ENCODE results near the gene TTC23. TPM values are rescaled to one million over a fixed set of nuclear protein-coding genes. Genes with fewer than 3 reads are reported as not detected.
A peak's percentile ranks its signal among the peaks of the same experiment; 100 is the strongest.

Gene TTC23
- total and polyA plus RNA-seq, 7 donors: 5.5 to 33.0 (median 19.9) TPM

DNA sequence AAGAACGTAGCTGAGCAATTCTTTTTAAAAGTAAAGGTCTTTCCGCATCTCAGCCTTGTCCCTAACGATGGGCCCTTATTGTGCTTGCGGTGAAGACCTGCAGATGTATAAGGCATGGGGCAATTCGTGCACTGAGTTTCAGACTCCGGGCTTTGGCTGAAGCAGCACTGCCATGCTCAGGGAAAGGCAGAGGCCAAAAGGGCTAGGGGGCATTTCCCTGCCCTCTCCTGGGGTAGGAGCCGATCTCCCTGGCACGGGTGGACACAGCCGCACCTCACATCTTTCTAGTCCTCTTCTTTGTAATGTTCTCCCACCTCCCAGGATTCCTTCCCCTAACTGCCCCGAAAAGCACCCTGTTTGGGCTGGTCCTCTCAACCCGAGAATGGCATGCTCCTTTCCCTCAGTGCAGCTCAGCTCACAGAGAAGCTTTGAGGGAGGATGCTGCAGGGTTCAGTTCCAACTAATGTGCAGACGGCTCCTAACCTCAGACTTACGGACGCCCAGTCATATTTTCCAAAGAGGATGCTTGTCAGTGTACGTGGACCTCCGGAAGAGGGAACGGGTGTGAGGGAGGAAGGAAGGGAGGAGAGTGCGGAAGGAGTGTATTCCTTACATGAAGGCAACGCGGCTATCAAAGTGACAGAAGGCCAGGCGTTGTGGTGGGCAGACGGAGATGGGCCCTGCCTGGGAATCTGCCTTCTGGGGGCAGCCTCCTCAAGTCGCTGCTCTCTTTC, 83.3 kb downstream of the TTC23 start:
- intact Hi-C loops (cut with DNase I): loop anchor here (5.0 kb wide), 1 partner anchor 34 kb away; no protein-coding TSS in a partner anchor
- Histone ChIP-seq H3K4me3 (no peak overlapping the region), H3K4me1 (peaks cover 0 to 62% (median 53%) of the 10 kb centered on the region in 4 donors), H3K9me3 (no peaks in the 10 kb centered on the region), H3K27ac (peak overlapping the region; percentile 92 to 97 (median 96)), H3K27me3 (no peaks in the 10 kb centered on the region), H3K36me3 (peaks cover 0 to 4% (median 0%) of the 10 kb centered on the region in 4 donors)
- 90 to 91% methylated on average over 23 of the region's 23 CpGs for WGBS, 2 donors
- no peak for DNase-seq
- peak in 3 of 4 donors; percentile 10 to 19 (median 13) for TF ChIP-seq POLR2AphosphoS5 (IDR thresholded peaks at IDR 0.05)
- TF ChIP-seq, protein P1, sequence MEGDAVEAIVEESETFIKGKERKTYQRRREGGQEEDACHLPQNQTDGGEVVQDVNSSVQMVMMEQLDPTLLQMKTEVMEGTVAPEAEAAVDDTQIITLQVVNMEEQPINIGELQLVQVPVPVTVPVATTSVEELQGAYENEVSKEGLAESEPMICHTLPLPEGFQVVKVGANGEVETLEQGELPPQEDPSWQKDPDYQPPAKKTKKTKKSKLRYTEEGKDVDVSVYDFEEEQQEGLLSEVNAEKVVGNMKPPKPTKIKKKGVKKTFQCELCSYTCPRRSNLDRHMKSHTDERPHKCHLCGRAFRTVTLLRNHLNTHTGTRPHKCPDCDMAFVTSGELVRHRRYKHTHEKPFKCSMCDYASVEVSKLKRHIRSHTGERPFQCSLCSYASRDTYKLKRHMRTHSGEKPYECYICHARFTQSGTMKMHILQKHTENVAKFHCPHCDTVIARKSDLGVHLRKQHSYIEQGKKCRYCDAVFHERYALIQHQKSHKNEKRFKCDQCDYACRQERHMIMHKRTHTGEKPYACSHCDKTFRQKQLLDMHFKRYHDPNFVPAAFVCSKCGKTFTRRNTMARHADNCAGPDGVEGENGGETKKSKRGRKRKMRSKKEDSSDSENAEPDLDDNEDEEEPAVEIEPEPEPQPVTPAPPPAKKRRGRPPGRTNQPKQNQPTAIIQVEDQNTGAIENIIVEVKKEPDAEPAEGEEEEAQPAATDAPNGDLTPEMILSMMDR (IDR thresholded peaks at IDR 0.05): no peak

DNA sequence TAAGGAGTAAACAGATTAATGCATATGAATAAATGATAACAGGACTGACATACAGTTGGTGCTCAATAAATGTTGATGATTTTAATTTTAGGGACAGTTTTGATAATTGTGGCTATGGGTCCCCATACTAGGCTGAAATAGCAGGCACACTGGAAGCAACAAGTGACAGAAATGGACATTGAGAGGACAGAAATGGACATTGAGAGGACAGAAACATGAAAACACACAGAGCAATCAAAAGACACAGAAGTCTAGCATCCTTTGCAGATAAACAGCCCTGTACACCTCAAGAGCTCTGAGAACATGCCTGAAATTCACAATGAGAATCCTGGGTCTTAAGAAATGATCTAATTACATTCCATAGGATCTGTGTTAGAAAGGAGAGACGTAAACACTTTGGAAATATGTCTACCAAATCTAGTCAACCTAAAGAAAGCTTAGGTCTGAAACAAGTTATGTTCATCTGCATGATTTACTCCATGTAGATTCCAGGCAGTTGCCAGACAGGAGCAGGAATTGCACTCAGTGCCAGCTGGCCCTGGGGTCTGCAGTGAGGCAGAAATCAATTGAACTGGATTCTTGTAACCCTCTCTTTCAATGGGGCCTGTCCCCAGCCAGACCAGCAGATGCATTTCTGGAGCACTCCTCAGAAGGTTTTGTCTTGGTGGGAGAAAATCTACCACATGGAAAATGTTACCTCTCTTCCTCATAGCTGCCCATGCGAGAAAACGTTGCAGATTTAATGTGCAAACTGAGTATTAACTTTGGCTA, 84.2 kb downstream of the TTC23 start:
- intact Hi-C loops (cut with DNase I): loop anchor here (5.0 kb wide), 1 partner anchor 33 kb away; no protein-coding TSS in a partner anchor
- peaks cover 0 to 53% (median 44%) of the 10 kb centered on the region in 4 donors for H3K4me1 ChIP-seq
- H3K27ac ChIP-seq: peak overlapping the region; percentile 92 to 97 (median 96)
- no peaks in the 10 kb centered on the region for H3K27me3 ChIP-seq
- WGBS, 2 donors: 91 to 93% methylated on average over 3 of the region's 3 CpGs
- H3K36me3 ChIP-seq: peaks cover 0 to 6% (median 0%) of the 10 kb centered on the region in 4 donors
- TF ChIP-seq POLR2A (IDR thresholded peaks at IDR 0.05) (no peak), EP300 (IDR thresholded peaks at IDR 0.05) (no peak), POLR2AphosphoS5 (IDR thresholded peaks at IDR 0.05) (no peak)
- TF ChIP-seq, protein P1 (IDR thresholded peaks at IDR 0.05): no peak
- H3K9me3 ChIP-seq: no peaks in the 10 kb centered on the region
- H3K4me3 ChIP-seq: no peak overlapping the region
- no peak for DNase-seq

DNA sequence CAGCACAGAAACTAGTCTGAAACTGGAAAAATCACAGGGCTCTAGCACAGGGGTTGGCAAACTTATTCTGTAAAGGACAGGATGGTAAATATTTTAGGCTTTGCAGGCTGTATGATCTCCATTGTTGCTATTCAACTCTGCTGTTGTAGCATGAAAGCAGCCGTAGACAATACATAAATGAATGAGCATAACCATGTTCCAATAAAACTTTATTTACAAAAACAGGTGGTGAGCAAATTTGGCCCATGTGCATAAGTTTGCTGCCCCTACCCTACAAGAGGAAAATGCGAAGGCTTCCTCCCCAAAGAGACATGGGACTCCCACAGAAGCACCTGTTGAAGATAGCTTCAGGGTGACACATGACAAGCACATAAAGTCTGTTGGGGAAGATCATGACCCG, 85.3 kb downstream of the TTC23 start:
- Histone ChIP-seq H3K27ac (peak overlapping the region; percentile 92 to 97 (median 96)), H3K36me3 (peaks cover 0 to 8% (median 0%) of the 10 kb centered on the region in 4 donors)
- intact Hi-C loops (cut with DNase I): no loop called here

DNA sequence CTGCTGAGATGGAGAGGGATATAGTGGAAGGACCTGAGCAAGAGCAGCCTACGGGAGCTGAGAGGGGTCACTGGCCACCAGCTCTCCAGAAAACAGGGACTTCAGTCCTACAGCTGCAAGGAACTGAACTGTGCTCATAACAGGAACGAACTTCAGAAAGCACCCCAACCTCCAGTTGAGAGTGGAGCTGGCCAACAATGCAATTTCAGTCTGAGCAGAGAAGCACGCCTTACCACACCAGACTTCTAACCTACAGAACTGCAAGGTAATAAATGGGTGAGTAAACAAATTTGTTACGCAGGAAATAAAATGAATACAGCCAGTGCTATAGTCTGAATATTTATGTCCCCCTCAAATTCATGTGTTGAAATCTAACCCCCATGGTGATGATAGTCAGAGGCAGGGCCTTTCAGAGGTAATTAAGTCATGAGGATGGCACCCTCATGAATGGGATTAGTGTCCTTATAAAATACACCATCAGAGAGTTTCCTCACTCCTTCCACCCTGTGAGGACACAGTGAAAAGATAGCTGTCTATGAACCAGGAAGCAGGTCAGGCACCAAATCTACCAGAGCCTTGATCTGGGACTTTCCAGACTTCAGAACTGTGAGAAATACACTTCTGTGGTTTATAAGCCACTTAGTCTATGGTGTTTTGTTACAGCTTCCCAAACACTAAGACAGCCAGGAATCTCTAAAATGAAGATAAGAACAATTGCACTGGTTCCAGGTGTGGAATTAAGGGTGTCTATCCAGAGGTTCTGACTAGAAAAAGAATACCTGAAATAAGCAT, 85.9 kb downstream of the TTC23 start:
- intact Hi-C loops (cut with DNase I): no loop called here

More for the DNA sequence above, 85.3 kb downstream of the TTC23 start:
- TF ChIP-seq, protein P1 (IDR thresholded peaks at IDR 0.05): no peak
- TF ChIP-seq POLR2AphosphoS5 (IDR thresholded peaks at IDR 0.05) (no peak), EP300 (IDR thresholded peaks at IDR 0.05) (no peak), POLR2A (IDR thresholded peaks at IDR 0.05) (no peak)
- H3K4me1 ChIP-seq: peaks cover 0 to 44% (median 36%) of the 10 kb centered on the region in 4 donors
- DNase-seq: no peak
- H3K4me3 ChIP-seq: no peak overlapping the region
- no peaks in the 10 kb centered on the region for H3K9me3 ChIP-seq
- 95 to 96% methylated on average over 3 of the region's 3 CpGs for WGBS, 2 donors
- H3K27me3 ChIP-seq: no peaks in the 10 kb centered on the region

More for the DNA sequence above, 85.9 kb downstream of the TTC23 start:
- TF ChIP-seq POLR2A (IDR thresholded peaks at IDR 0.05): no peak
- TF ChIP-seq, protein P1 (IDR thresholded peaks at IDR 0.05): no peak
- no peak for TF ChIP-seq EP300 (IDR thresholded peaks at IDR 0.05)
- no peak for TF ChIP-seq POLR2AphosphoS5 (IDR thresholded peaks at IDR 0.05)
- no peaks in the 10 kb centered on the region for H3K27me3 ChIP-seq
- WGBS, 2 donors: 39 to 79% methylated on average over 4 of the region's 4 CpGs
- no peak overlapping the region for H3K4me3 ChIP-seq
- no peak for DNase-seq
- peak overlapping the region; percentile 92 to 97 (median 96) for H3K27ac ChIP-seq
- H3K9me3 ChIP-seq: no peaks in the 10 kb centered on the region
- peaks cover 0 to 37% (median 30%) of the 10 kb centered on the region in 4 donors for H3K4me1 ChIP-seq
- peaks cover 0 to 14% (median 0%) of the 10 kb centered on the region in 4 donors for H3K36me3 ChIP-seq
